Stimulated activated CD4-positive, alpha-beta T cell treated with anti-CD3 and anti-CD28 coated beads, Interleukin-2, amount 100 ng/mL, for 48 hours (primary cell): ENCODE results near the gene TMEM100.
A peak's percentile ranks its signal among the peaks of the same experiment; 100 is the strongest.

Source experiments
- DNase-seq, 2 donors: peaks; one replicate each; pipeline ENCODE4 v3.0.0-alpha.2; 2020

Gene TMEM100

GRCh38 chr17:55717898-55718735, 4.5 kb downstream of the TMEM100 start:
- peak; percentile 64 for DNase-seq

- no peak for DNase-seq
Measured at GRCh38 chr17:55717432-55717831, 5.2 kb downstream of the TMEM100 start.

- DNase-seq, result no peak
Measured at GRCh38 chr17:55710829-55711496, 11.7 kb downstream of the TMEM100 start.

GRCh38 chr17:55710410-55710809, 12.3 kb downstream of the TMEM100 start:
- DNase-seq, result no peak

GRCh38 chr17:55709984-55710383, 12.7 kb downstream of the TMEM100 start:
- DNase-seq, result no peak

- no peak for DNase-seq
Measured at GRCh38 chr17:55709440-55709839, 13.2 kb downstream of the TMEM100 start.

GRCh38 chr17:55708175-55708974, 14.3 kb downstream of the TMEM100 start:
- DNase-seq, result no peak

- no peak for DNase-seq
Measured at GRCh38 chr17:55706808-55707773, 15.6 kb downstream of the TMEM100 start.

GRCh38 chr17:55705847-55706246, 16.8 kb downstream of the TMEM100 start:
- no peak for DNase-seq

GRCh38 chr17:55704401-55704800, 18.3 kb downstream of the TMEM100 start:
- DNase-seq, result no peak

GRCh38 chr17:55702150-55702549, 20.5 kb downstream of the TMEM100 start:
- DNase-seq, result no peak

GRCh38 chr17:55699181-55699860, 23.3 kb downstream of the TMEM100 start:
- DNase-seq, result no peak

GRCh38 chr17:55694286-55694910, 28.3 kb downstream of the TMEM100 start:
- no peak for DNase-seq

- DNase-seq, result no peak
Measured at GRCh38 chr17:55693254-55694216, 29.1 kb downstream of the TMEM100 start.

GRCh38 chr17:55692276-55692675, 30.4 kb downstream of the TMEM100 start:
- no peak for DNase-seq

- DNase-seq, result no peak
Measured at GRCh38 chr17:55691666-55692065, 31.0 kb downstream of the TMEM100 start.

- DNase-seq, result no peak
Measured at GRCh38 chr17:55690105-55690508, 32.6 kb downstream of the TMEM100 start.

- no peak for DNase-seq
Measured at GRCh38 chr17:55689672-55690071, 33.0 kb downstream of the TMEM100 start.

GRCh38 chr17:55688057-55688456, 34.6 kb downstream of the TMEM100 start:
- no peak for DNase-seq

GRCh38 chr17:55687037-55687436, 35.6 kb downstream of the TMEM100 start:
- no peak for DNase-seq
